ENCODE data around the gene KRTAP12-1.

Gene KRTAP12-1

GRCh38 chr21:44681861-44682579 is at the start of gene KRTAP12-1:
KRTAP12-1 (minus strand) TSS chr21:44682163; CDS start chr21:44682123, 40 bp downstream.
- H3K4me1 ChIP-seq (ENCODE audit: control insufficient read depth in 2 of 2, insufficient read depth in 2 of 2, low read length in 2 of 2), result no peaks in the 10 kb centered on the region
- no peaks in the 10 kb centered on the region for H3K9me3 ChIP-seq (ENCODE audit: control insufficient read depth in 2 of 2, low read length in 2 of 2)
- no peak within 1 kb of the TSS for H3K27ac ChIP-seq (ENCODE audit: low read depth in 2 of 2, low read length in 2 of 2)
- H3K4me3 ChIP-seq (ENCODE audit: low read length in 2 of 2), result no peak within 1 kb of the TSS
- H3K36me3 ChIP-seq (ENCODE audit: control insufficient read depth in 2 of 2, insufficient read depth in 2 of 2, low read length in 2 of 2), result no peaks in the 10 kb centered on the region
- no peak within 1 kb of the TSS for H3K9ac ChIP-seq (ENCODE audit: low read depth in 1 of 2, low read length in 2 of 2)
- peaks cover 0 to 5% of the 10 kb centered on the region in 2 donors for H3K27me3 ChIP-seq (ENCODE audit: control insufficient read depth in 2 of 2, insufficient read depth in 2 of 2, low read length in 2 of 2)

GRCh38 chr21:44730951-44731579 is 49.1 kb upstream of the KRTAP12-1 start:
- Histone ChIP-seq H3K4me3 (ENCODE audit: low read length in 2 of 2) (no peak overlapping the region), H3K27ac (ENCODE audit: low read depth in 2 of 2, low read length in 2 of 2) (no peak overlapping the region), H3K4me1 (ENCODE audit: control insufficient read depth in 2 of 2, insufficient read depth in 2 of 2, low read length in 2 of 2) (no peaks in the 10 kb centered on the region), H3K27me3 (ENCODE audit: control insufficient read depth in 2 of 2, insufficient read depth in 2 of 2, low read length in 2 of 2) (no peaks in the 10 kb centered on the region), H3K36me3 (ENCODE audit: control insufficient read depth in 2 of 2, insufficient read depth in 2 of 2, low read length in 2 of 2) (no peaks in the 10 kb centered on the region), H3K9ac (ENCODE audit: low read depth in 1 of 2, low read length in 2 of 2) (no peak overlapping the region), H3K9me3 (ENCODE audit: control insufficient read depth in 2 of 2, low read length in 2 of 2) (no peaks in the 10 kb centered on the region)

GRCh38 chr21:44730028-44730395 is 48.0 kb upstream of the KRTAP12-1 start:
- Histone ChIP-seq H3K36me3 (ENCODE audit: control insufficient read depth in 2 of 2, insufficient read depth in 2 of 2, low read length in 2 of 2) (no peaks in the 10 kb centered on the region), H3K4me3 (ENCODE audit: low read length in 2 of 2) (no peak overlapping the region), H3K4me1 (ENCODE audit: control insufficient read depth in 2 of 2, insufficient read depth in 2 of 2, low read length in 2 of 2) (no peaks in the 10 kb centered on the region), H3K27ac (ENCODE audit: low read depth in 2 of 2, low read length in 2 of 2) (no peak overlapping the region), H3K9ac (ENCODE audit: low read depth in 1 of 2, low read length in 2 of 2) (no peak overlapping the region), H3K27me3 (ENCODE audit: control insufficient read depth in 2 of 2, insufficient read depth in 2 of 2, low read length in 2 of 2) (peaks cover 0 to 3% of the 10 kb centered on the region in 2 donors), H3K9me3 (ENCODE audit: control insufficient read depth in 2 of 2, low read length in 2 of 2) (no peaks in the 10 kb centered on the region)

GRCh38 chr21:44729336-44730027 is 47.5 kb upstream of the KRTAP12-1 start:
- H3K27me3 ChIP-seq (ENCODE audit: control insufficient read depth in 2 of 2, insufficient read depth in 2 of 2, low read length in 2 of 2), result peaks cover 0 to 3% of the 10 kb centered on the region in 2 donors
- H3K27ac ChIP-seq (ENCODE audit: low read depth in 2 of 2, low read length in 2 of 2), result no peak overlapping the region
- no peaks in the 10 kb centered on the region for H3K36me3 ChIP-seq (ENCODE audit: control insufficient read depth in 2 of 2, insufficient read depth in 2 of 2, low read length in 2 of 2)
- H3K9me3 ChIP-seq (ENCODE audit: control insufficient read depth in 2 of 2, low read length in 2 of 2), result no peaks in the 10 kb centered on the region
- no peak overlapping the region for H3K4me3 ChIP-seq (ENCODE audit: low read length in 2 of 2)
- no peak overlapping the region for H3K9ac ChIP-seq (ENCODE audit: low read depth in 1 of 2, low read length in 2 of 2)
- no peaks in the 10 kb centered on the region for H3K4me1 ChIP-seq (ENCODE audit: control insufficient read depth in 2 of 2, insufficient read depth in 2 of 2, low read length in 2 of 2)

- Histone ChIP-seq H3K4me3 (ENCODE audit: low read length in 2 of 2) (no peak overlapping the region), H3K4me1 (ENCODE audit: control insufficient read depth in 2 of 2, insufficient read depth in 2 of 2, low read length in 2 of 2) (no peaks in the 10 kb centered on the region), H3K36me3 (ENCODE audit: control insufficient read depth in 2 of 2, insufficient read depth in 2 of 2, low read length in 2 of 2) (no peaks in the 10 kb centered on the region), H3K27ac (ENCODE audit: low read depth in 2 of 2, low read length in 2 of 2) (no peak overlapping the region), H3K27me3 (ENCODE audit: control insufficient read depth in 2 of 2, insufficient read depth in 2 of 2, low read length in 2 of 2) (peaks cover 4 to 9% of the 10 kb centered on the region in 2 donors), H3K9ac (ENCODE audit: low read depth in 1 of 2, low read length in 2 of 2) (no peak overlapping the region), H3K9me3 (ENCODE audit: control insufficient read depth in 2 of 2, low read length in 2 of 2) (no peaks in the 10 kb centered on the region)
Measured at GRCh38 chr21:44728716-44729115, 46.8 kb upstream of the KRTAP12-1 start.

GRCh38 chr21:44727757-44728156 is 45.8 kb upstream of the KRTAP12-1 start:
- Histone ChIP-seq H3K27ac (ENCODE audit: low read depth in 2 of 2, low read length in 2 of 2) (no peak overlapping the region), H3K9ac (ENCODE audit: low read depth in 1 of 2, low read length in 2 of 2) (no peak overlapping the region), H3K36me3 (ENCODE audit: control insufficient read depth in 2 of 2, insufficient read depth in 2 of 2, low read length in 2 of 2) (no peaks in the 10 kb centered on the region), H3K9me3 (ENCODE audit: control insufficient read depth in 2 of 2, low read length in 2 of 2) (no peaks in the 10 kb centered on the region), H3K4me3 (ENCODE audit: low read length in 2 of 2) (no peak overlapping the region), H3K27me3 (ENCODE audit: control insufficient read depth in 2 of 2, insufficient read depth in 2 of 2, low read length in 2 of 2) (peaks cover 14 to 19% of the 10 kb centered on the region in 2 donors), H3K4me1 (ENCODE audit: control insufficient read depth in 2 of 2, insufficient read depth in 2 of 2, low read length in 2 of 2) (no peaks in the 10 kb centered on the region)

GRCh38 chr21:44727321-44727720 is 45.4 kb upstream of the KRTAP12-1 start:
- no peaks in the 10 kb centered on the region for H3K36me3 ChIP-seq (ENCODE audit: control insufficient read depth in 2 of 2, insufficient read depth in 2 of 2, low read length in 2 of 2)
- no peaks in the 10 kb centered on the region for H3K9me3 ChIP-seq (ENCODE audit: control insufficient read depth in 2 of 2, low read length in 2 of 2)
- no peaks in the 10 kb centered on the region for H3K4me1 ChIP-seq (ENCODE audit: control insufficient read depth in 2 of 2, insufficient read depth in 2 of 2, low read length in 2 of 2)
- H3K9ac ChIP-seq (ENCODE audit: low read depth in 1 of 2, low read length in 2 of 2), result no peak overlapping the region
- H3K27me3 ChIP-seq (ENCODE audit: control insufficient read depth in 2 of 2, insufficient read depth in 2 of 2, low read length in 2 of 2), result peaks cover 14 to 22% of the 10 kb centered on the region in 2 donors
- H3K4me3 ChIP-seq (ENCODE audit: low read length in 2 of 2), result no peak overlapping the region
- no peak overlapping the region for H3K27ac ChIP-seq (ENCODE audit: low read depth in 2 of 2, low read length in 2 of 2)

- Histone ChIP-seq H3K4me1 (ENCODE audit: control insufficient read depth in 2 of 2, insufficient read depth in 2 of 2, low read length in 2 of 2) (no peaks in the 10 kb centered on the region), H3K36me3 (ENCODE audit: control insufficient read depth in 2 of 2, insufficient read depth in 2 of 2, low read length in 2 of 2) (no peaks in the 10 kb centered on the region), H3K9me3 (ENCODE audit: control insufficient read depth in 2 of 2, low read length in 2 of 2) (no peaks in the 10 kb centered on the region), H3K27me3 (ENCODE audit: control insufficient read depth in 2 of 2, insufficient read depth in 2 of 2, low read length in 2 of 2) (peaks cover 14 to 22% of the 10 kb centered on the region in 2 donors), H3K27ac (ENCODE audit: low read depth in 2 of 2, low read length in 2 of 2) (no peak overlapping the region), H3K9ac (ENCODE audit: low read depth in 1 of 2, low read length in 2 of 2) (no peak overlapping the region), H3K4me3 (ENCODE audit: low read length in 2 of 2) (no peak overlapping the region)
Measured at GRCh38 chr21:44726826-44727225, 44.9 kb upstream of the KRTAP12-1 start.

- Histone ChIP-seq H3K4me1 (ENCODE audit: control insufficient read depth in 2 of 2, insufficient read depth in 2 of 2, low read length in 2 of 2) (no peaks in the 10 kb centered on the region), H3K9ac (ENCODE audit: low read depth in 1 of 2, low read length in 2 of 2) (no peak overlapping the region), H3K27me3 (ENCODE audit: control insufficient read depth in 2 of 2, insufficient read depth in 2 of 2, low read length in 2 of 2) (peaks cover 14 to 22% of the 10 kb centered on the region in 2 donors), H3K9me3 (ENCODE audit: control insufficient read depth in 2 of 2, low read length in 2 of 2) (no peaks in the 10 kb centered on the region), H3K36me3 (ENCODE audit: control insufficient read depth in 2 of 2, insufficient read depth in 2 of 2, low read length in 2 of 2) (no peaks in the 10 kb centered on the region), H3K27ac (ENCODE audit: low read depth in 2 of 2, low read length in 2 of 2) (no peak overlapping the region), H3K4me3 (ENCODE audit: low read length in 2 of 2) (no peak overlapping the region)
Measured at GRCh38 chr21:44724926-44725325, 43.0 kb upstream of the KRTAP12-1 start.

- Histone ChIP-seq H3K9ac (ENCODE audit: low read depth in 1 of 2, low read length in 2 of 2) (no peak overlapping the region), H3K4me3 (ENCODE audit: low read length in 2 of 2) (no peak overlapping the region), H3K27me3 (ENCODE audit: control insufficient read depth in 2 of 2, insufficient read depth in 2 of 2, low read length in 2 of 2) (peaks cover 14 to 22% of the 10 kb centered on the region in 2 donors), H3K4me1 (ENCODE audit: control insufficient read depth in 2 of 2, insufficient read depth in 2 of 2, low read length in 2 of 2) (no peaks in the 10 kb centered on the region), H3K36me3 (ENCODE audit: control insufficient read depth in 2 of 2, insufficient read depth in 2 of 2, low read length in 2 of 2) (no peaks in the 10 kb centered on the region), H3K9me3 (ENCODE audit: control insufficient read depth in 2 of 2, low read length in 2 of 2) (no peaks in the 10 kb centered on the region), H3K27ac (ENCODE audit: low read depth in 2 of 2, low read length in 2 of 2) (no peak overlapping the region)
Measured at GRCh38 chr21:44724196-44724595, 42.2 kb upstream of the KRTAP12-1 start.

Data from mucosa of rectum (tissue), 2 donors.